ENCODE data around the gene TACC2.

TACC2 gene

DNA sequence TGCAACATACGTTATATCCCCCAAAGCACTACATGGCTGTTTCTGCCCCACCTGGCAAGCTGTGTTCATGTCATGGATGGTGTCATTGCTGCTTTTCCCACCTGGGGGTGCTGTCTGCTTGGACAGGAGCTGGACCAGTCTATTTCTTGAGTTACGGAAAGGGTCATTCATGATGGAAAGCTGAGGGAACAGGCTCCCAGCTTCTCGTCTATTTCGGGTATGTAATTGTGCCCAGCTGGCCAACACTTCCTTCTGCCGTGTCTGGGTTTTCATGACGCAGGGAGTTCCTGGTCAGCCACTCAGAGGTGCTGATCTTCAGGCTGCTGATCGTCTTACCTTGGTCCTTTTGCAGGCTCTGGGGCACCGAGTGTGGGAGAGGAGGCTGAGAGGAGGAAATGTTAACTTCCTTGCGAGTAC is 290.8 kb downstream of the TACC2 start:
- H3K79me2 ChIP-seq (ENCODE audit: insufficient read depth, low read length) = no peaks in the 10 kb centered on the region
- TF ChIP-seq, protein P1, sequence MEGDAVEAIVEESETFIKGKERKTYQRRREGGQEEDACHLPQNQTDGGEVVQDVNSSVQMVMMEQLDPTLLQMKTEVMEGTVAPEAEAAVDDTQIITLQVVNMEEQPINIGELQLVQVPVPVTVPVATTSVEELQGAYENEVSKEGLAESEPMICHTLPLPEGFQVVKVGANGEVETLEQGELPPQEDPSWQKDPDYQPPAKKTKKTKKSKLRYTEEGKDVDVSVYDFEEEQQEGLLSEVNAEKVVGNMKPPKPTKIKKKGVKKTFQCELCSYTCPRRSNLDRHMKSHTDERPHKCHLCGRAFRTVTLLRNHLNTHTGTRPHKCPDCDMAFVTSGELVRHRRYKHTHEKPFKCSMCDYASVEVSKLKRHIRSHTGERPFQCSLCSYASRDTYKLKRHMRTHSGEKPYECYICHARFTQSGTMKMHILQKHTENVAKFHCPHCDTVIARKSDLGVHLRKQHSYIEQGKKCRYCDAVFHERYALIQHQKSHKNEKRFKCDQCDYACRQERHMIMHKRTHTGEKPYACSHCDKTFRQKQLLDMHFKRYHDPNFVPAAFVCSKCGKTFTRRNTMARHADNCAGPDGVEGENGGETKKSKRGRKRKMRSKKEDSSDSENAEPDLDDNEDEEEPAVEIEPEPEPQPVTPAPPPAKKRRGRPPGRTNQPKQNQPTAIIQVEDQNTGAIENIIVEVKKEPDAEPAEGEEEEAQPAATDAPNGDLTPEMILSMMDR (IDR thresholded peaks at IDR 0.05; ENCODE audit: insufficient read depth, low read length, poor library complexity, severe bottlenecking) = no peak
- no peak for TF ChIP-seq EZH2phosphoT487 (conservative IDR thresholded peaks at IDR 0.05; ENCODE audit: low read length)
- H3K9me2 ChIP-seq (replicated peaks; ENCODE audit: insufficient read depth, low read length) = no peaks in the 10 kb centered on the region
- no peaks in the 10 kb centered on the region for H4K20me1 ChIP-seq (ENCODE audit: low read depth, low read length)
- H3K27ac ChIP-seq (ENCODE audit: low read depth, low read length) = no peak overlapping the region
- H3K9me3 ChIP-seq (ENCODE audit: insufficient read depth, low read length) = no peaks in the 10 kb centered on the region
- H3K27me3 ChIP-seq (ENCODE audit: low read length) = no peaks in the 10 kb centered on the region
- no peak overlapping the region for H3K4me2 ChIP-seq (ENCODE audit: low read depth, low read length, poor library complexity, severe bottlenecking)
- H3K9ac ChIP-seq (ENCODE audit: low read length) = no peak overlapping the region
- H3K36me3 ChIP-seq (ENCODE audit: low read length) = no peaks in the 10 kb centered on the region
- H3K4me3 ChIP-seq (ENCODE audit: insufficient read depth, low read length, poor library complexity, severe bottlenecking) = no peak overlapping the region
- H3F3A ChIP-seq (ENCODE audit: insufficient read depth) = no peaks in the 10 kb centered on the region
- no peak overlapping the region for H2AFZ ChIP-seq (ENCODE audit: low read depth, low read length, severe bottlenecking)

DNA sequence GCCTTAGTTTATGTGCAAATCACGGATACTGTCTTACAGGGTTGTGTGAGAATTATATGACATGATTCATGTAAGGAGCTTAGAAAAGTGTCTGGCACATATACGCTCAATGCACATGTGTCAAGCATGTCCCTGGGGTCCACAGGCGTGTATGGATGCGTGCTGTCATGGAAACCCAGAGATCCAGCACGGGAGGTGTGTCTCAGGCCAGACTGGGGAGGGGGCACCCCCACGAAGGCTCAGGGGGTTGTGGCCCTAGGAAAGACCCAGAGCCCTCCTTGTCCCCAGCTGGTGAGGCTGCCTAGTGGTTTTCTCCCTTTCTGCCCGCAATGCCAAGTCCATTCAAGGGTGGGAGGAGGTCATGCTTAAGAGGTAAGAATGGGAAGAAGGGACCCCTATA is 291.2 kb downstream of the TACC2 start:
- H4K20me1 ChIP-seq (ENCODE audit: low read depth, low read length) = no peaks in the 10 kb centered on the region
- TF ChIP-seq, protein P1 (IDR thresholded peaks at IDR 0.05; ENCODE audit: insufficient read depth, low read length, poor library complexity, severe bottlenecking) = no peak
- TF ChIP-seq EZH2phosphoT487 (conservative IDR thresholded peaks at IDR 0.05; ENCODE audit: low read length) = no peak
- H3K27ac ChIP-seq (ENCODE audit: low read depth, low read length) = no peak overlapping the region
- H3K4me3 ChIP-seq (ENCODE audit: insufficient read depth, low read length, poor library complexity, severe bottlenecking) = no peak overlapping the region
- H3K36me3 ChIP-seq (ENCODE audit: low read length) = no peaks in the 10 kb centered on the region
- H3K9ac ChIP-seq (ENCODE audit: low read length) = no peak overlapping the region
- no peak overlapping the region for H3K4me2 ChIP-seq (ENCODE audit: low read depth, low read length, poor library complexity, severe bottlenecking)
- H3K79me2 ChIP-seq (ENCODE audit: insufficient read depth, low read length) = no peaks in the 10 kb centered on the region
- no peaks in the 10 kb centered on the region for H3K9me2 ChIP-seq (replicated peaks; ENCODE audit: insufficient read depth, low read length)
- no peaks in the 10 kb centered on the region for H3F3A ChIP-seq (ENCODE audit: insufficient read depth)
- no peaks in the 10 kb centered on the region for H3K27me3 ChIP-seq (ENCODE audit: low read length)
- no peak overlapping the region for H2AFZ ChIP-seq (ENCODE audit: low read depth, low read length, severe bottlenecking)
- no peaks in the 10 kb centered on the region for H3K9me3 ChIP-seq (ENCODE audit: insufficient read depth, low read length)

DNA sequence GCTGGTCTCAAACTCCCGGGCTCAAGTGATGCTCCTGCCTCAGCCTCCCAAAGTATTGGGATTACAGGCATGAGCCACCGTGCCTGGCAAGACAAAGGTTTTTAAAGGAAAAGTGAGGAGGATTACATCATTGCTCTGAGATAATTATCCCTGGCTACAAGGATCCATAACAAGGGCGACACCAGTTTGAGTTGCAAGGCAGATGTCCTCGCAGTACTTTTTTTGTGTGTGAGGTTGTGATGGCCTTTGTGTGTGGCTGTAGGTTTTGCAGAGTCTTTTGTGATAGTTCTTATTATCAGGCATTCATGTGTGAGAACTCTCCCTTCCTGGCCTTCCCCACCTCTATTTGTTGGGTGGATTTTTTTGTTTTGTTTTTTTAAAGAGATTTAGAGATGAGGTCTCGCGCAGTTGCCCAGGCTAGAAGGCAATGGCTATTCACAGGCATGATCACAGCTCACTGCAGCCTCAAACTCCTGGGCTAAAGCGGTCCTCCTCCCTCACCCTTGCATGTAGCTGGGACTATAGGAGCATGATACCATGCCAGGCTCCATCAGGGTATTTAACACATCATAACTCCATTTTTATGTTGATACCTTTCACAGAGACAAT is 292.2 kb downstream of the TACC2 start:
- Histone ChIP-seq H4K20me1 (ENCODE audit: low read depth, low read length) (no peaks in the 10 kb centered on the region), H3K4me2 (ENCODE audit: low read depth, low read length, poor library complexity, severe bottlenecking) (no peak overlapping the region), H2AFZ (ENCODE audit: low read depth, low read length, severe bottlenecking) (no peak overlapping the region), H3K27ac (ENCODE audit: low read depth, low read length) (no peak overlapping the region), H3K27me3 (ENCODE audit: low read length) (no peaks in the 10 kb centered on the region), H3K9me3 (ENCODE audit: insufficient read depth, low read length) (no peaks in the 10 kb centered on the region), H3K79me2 (ENCODE audit: insufficient read depth, low read length) (no peaks in the 10 kb centered on the region), H3F3A (ENCODE audit: insufficient read depth) (no peaks in the 10 kb centered on the region), H3K9me2 (replicated peaks; ENCODE audit: insufficient read depth, low read length) (no peaks in the 10 kb centered on the region), H3K4me3 (ENCODE audit: insufficient read depth, low read length, poor library complexity, severe bottlenecking) (no peak overlapping the region), H3K36me3 (ENCODE audit: low read length) (no peaks in the 10 kb centered on the region), H3K9ac (ENCODE audit: low read length) (no peak overlapping the region)
- TF ChIP-seq, protein P1 (IDR thresholded peaks at IDR 0.05; ENCODE audit: insufficient read depth, low read length, poor library complexity, severe bottlenecking) = no peak
- no peak for TF ChIP-seq EZH2phosphoT487 (conservative IDR thresholded peaks at IDR 0.05; ENCODE audit: low read length)
